Measurements from ENCODE around the gene ZDHHC19.
"Not testable (repeated sequence)": the region's sequence is repeated elsewhere in the genome, so short reads cannot be mapped to it uniquely, and the experiment has no call there.

The ZDHHC19 gene

DNA sequence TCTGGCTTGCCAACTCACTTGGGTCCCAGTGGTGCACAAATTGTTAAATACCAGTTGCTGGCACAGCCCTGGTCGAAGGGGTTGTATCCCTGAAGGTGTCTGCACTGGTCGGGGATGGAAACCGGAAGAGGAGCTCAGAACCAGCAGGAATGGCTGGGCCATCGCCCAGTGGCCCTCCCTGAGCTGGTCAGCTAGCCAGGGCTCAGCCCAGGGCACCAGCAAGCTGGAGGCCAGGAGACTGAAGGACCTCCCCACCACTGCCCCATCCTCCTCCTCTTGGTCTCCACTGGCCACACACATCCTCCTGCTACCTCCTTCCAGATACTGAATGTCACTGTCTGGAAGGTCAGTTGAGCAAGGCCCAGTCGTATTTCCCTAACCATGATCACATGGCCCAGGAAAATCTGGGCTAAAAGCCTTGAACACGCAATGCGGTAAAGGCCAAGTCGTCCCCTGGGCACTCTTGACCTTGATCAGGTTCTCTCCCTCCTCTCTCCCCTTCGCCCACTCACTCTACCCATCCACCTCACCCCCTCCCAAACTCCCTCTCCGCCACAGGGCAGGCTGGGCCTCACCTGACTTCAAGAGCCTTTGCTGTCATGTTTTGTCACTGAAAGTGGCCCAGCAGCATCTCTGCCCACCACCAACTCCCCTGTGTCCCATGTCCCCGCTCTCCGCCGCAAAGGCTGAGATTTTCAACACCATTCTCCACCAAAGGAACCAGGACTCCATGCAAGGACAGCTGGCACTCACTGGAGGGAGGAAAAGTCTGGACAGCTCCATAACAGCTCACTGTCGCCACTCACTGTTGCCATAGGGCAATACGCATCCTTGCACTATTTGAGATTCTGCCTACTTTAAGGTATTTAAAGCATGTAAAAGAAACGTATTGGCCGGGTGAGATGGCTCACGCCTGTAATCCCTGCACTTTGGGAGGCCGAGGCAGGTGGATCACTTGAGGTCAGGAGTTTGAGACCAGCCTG, 12.1 kb downstream of the ZDHHC19 start:
- DNase-seq = no peak

DNA sequence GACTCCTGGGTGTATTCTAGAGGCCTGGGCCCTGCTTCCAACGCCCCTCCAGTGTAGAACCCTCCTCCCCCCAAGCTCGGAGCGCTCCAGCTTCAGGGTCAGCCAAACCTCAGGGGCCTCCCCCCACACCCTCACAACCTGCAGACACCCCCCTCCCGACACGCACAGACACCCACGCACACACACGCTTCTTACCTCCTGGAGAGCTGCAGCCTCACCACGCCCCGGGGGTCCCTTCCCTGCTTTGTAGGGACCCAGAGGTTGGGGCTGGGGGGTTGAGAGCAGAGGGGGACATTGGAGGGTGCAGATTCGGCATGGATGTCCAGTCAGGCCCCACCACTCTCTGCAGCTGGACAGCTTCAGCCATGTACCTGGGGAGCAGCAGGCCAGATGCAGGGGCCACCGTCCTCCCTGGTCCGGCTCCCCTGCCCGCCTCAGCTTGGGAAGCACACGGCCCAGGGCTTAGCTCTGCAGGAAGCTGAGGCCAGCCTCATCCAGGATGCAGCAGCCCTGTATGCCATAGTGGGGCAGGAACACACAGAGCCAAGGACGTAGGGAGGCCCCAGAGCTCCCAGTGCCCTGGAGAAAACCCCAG, 13.0 kb downstream of the ZDHHC19 start:
- DNase-seq = no peak

DNA sequence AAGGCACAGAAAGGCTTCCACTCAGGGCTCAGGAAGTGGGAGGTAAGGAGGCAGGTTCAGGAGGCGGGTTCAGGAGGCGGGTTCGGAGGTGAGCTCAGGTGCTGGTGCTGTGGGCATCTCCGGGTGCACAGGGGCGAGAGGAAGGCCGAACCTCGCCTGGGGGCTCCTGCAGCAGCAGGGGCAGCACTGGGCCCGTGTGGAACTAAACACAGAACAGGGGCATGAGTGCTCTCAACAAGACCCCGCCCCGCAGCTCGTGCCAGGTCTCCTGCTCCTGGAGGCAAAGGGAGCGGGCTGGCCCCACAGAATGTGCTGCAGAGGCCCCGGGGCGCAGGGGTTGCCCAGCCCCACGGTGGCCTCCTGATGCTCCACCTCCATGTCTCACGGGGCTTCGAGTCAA, 13.7 kb downstream of the ZDHHC19 start:
- DNase-seq = no peak

DNA sequence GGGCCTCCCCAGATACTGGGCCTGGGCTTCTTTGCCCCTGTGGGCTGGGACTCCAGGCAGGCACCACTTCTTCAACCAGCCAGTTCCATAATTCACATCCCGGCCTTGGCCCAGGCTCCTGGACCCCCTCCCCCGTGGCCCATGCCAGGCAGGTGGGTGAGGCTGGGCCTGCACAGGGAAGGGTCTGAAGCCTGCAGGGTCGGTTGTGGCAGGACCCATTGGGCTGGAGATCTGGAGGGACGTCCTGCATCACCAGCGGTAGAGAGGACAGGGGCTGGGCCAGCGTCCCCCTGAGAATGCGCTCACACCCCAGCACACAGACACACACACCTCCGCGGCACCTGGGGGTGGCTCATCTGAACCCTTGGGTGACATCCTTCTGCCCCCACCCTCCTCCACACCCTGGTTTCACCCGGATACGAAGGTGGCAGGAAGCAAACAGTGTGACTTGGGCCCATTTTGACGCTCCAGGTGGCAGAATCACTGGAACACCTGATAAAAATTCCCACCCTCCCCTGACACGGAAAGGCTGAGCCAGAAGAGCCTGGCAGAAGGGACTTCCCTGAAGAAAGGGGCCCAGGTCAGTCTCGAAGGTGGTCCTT, 15.4 kb downstream of the ZDHHC19 start:
- peak in 1 of 2 donors; percentile 45 for DNase-seq

DNA sequence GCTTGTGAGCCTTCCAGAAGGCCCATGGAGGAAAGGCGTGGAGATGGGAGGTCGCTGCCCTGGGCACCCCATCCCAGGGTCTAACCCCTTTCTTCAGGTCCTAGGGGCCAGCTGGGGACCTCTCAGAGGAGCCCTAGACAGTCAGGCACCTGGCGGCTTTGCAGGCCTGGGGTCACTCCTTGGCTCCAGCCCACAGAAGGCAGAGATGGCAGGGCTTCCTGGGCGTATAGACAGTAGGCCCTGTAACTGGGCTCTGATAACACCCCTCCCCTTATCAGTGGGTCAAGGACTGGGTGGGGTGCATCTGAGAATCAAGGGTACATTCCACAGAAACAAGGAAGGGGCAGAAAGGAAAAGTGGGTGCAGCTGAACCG, 16.7 kb downstream of the ZDHHC19 start:
- no peak for DNase-seq

DNA sequence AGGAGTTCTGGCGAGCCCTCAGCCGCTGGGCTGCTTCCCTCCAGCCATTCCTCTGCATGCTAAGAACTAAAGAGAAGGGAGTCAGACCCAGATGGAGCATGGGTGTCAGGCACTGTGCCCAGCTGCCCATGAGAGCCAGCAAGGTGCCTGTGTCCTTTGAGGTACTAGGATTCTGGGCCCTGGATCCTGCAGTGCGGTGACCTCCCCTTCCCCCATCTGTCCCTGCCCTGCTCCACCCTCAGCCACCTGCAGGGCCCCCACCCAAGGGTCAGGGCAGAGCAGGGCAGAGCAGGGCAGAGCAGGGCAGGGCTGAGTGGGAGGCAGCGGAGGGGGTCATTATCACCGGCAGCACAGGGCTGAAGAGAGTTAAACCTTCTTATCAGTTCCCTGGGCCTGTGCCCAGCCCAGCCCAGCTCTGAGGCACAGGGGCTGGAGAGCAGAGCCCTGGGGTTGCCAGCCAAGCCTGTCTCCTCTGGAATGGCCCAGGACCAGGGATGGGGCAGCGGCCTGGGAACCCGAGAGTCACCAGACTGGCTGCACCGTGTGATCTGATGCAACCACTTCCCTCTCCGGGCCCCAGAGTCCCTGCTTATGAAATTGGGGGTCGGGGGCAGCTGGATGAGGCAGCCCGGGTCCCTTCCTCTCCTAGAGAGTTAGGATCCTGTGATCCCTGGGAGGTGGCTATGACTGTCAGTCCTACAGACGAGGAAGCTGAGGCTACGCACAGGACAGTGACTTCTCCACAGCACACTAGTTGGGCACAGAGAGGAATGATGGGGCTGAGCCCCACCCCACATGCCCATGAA, 17.3 kb downstream of the ZDHHC19 start:
- no peak for DNase-seq

DNA sequence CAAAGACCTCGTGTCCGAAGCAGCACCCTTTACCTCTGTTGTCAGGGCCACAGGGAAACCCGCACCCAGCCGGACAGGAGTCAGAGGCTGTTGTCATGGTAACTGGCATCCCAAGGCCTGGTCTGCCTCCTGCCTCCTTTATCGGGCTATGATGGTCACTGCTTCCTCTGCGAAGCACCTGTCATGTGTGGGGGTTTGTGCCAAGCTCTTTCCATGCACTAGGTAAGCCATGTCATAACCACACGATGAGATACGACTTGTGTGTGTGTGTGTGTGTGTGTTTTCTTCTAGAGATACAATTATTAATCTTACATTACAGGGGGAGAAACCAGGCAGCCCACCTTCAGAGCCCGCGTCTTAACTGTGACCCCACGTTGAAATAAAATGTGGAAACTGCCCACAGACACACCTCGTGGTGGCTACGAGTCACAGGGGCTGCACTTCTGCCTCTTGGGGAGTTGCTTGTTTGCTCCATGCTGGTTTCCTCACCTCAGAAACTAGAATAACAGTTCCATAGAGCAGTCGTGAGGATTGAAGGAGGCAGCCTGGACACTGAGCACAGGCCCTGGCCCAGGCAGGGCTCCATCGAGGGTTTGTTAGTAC, 18.0 kb downstream of the ZDHHC19 start:
- DNase-seq = no peak

DNA sequence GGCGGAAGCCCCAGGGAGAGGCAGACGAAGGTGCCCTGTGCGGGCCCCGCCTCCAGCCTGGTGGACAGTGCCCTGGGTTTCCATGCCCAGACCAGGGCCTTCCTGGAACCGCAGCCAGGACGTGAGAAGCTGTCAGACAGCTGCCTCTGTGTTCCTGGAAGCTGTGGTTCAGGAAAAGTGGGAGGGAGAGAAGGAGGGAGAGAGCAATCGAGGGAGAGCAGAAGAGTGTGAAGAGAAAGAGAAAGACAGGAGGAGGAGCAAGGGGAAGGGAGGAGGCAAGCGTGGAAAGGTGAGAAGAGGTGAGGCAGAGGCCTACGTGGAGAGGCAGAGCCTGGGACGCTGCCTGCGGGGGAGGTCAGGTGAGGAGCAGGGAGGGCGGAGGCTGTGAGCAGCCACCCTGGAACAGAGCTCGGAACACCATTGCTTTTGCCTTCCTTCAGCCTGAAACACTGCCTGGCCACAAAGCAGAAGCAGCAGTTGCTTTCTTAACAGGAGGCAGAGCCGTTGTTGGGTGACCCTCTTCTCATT, 18.6 kb downstream of the ZDHHC19 start:
- DNase-seq = no peak

DNA sequence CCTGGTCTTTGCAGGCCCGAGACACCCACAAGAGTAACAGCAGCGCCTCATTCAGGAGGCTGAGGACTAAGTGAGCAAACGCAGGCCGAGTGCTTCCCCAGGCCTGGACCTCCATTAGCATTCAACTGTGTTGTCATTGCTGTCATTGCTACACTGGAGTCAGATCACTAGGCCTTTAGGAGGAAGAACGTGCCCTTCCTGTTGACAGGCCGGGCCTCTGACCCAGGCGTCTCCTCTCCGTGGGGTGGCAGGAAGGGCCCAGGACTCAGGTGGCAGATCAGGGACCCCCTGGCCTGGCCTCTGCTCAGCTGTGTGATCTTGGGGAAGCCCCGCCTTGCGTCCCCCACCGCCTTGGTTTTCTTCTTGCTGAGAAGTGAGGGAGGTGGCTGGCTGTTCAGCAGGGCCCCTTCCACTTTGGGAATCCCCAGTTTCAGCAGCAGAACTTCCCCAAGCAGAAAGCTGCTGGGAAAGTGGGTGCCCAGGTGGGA, 19.1 kb downstream of the ZDHHC19 start:
- peak; percentile 72 to 83 for DNase-seq

DNA sequence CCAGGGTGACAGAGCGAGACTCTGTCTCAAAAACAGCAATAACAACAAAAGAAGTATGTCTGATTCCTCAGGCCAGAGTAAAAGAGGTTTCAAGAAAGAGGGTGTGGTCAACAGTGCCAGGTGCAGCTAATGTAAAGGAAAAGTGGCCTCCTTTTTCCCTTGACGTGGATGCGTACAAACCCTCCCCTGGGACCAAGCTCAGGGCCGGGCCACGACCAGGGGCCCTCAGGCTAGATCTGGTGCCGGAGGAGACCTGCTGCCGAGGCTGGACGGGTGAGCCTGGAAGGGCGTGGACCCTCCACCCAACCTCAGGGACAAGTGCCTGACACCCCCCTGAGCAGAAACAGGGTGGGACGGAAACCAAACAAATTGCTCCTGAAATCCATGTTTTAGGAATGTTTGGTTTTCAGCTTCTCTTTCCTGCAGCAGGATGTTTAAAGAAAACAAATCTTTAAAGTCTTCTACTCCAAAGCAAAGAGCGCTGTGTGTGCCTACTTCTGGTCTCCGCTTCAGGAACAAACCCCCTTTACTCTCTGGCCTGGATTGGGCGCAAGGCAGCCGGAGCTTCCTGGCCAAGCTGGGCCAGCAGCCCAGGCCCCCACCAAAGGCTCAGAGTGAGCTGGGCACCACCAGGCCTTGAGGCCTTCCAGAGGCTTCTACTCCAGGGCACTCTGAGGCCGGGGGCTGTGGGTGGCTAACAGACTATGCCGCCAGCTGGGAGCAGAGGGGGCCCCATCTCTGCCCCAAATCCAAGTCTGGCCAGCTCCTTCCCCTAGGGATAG, 21.4 kb downstream of the ZDHHC19 start:
- DNase-seq = no peak

DNA sequence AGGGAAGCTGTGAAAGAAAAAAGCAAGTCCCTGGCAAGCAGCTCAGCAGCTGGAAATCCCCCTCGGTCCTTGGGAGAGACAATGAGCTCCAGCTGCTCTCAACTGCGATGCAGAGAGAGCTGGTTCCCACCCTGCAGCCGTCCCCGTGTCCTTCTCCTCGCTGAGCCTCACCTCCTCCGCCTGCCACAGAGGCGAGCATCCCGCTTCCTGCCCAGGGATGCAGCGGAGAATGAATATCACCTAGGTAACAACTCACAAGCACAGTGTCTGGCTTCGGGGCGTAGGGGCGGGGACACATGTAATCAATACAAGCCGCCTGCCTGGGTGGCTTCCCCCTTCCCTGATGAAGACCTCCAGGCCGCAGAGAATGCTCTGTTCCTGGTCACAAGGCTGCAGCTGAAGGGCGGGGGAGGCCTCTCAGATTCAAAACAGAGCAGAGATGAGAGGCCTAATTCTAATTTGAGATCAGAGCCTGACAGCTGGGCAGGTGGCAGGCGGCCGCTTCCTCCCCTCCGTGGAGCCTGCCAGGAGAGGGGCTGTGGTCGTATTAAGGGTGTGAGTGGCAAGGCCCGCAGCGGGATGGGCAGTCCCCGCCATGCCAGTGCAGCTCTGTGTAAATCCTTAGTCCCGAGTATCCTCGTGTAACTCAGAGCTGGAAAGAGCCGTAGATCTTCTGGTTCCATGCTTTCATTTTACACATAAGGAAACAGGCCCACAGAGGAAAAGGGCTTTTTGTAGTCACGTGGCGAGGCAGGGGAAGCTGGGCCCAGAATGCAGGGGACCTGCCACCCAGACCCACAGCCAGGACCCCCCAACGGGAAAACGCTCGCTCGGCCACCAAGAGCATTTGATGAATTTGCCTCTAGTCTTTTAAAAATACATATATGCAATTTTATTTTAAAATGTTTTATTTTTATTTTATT, 24.3 kb downstream of the ZDHHC19 start:
- DNase-seq = peak in 1 of 2 donors; percentile 36

DNA sequence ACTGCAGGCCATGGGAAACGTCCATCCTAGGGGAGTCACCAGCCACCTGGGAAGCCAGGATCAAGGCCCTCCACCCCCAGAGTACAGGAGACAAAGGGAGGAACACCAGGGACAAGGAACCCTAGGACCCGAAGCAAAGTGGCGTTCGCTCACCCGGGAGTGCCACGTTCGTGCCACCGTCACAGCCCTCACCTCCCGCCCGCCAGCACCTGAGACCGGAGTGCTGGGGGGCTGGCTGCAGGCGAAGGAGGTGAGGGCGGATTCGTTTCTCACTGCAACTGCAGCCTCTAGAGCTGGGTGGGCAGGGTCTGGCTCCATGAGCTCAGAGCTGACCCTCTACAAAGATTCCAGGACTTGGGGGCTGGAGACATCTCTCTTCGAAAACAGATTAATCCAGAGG, 26.3 kb downstream of the ZDHHC19 start:
- DNase-seq = no peak

DNA sequence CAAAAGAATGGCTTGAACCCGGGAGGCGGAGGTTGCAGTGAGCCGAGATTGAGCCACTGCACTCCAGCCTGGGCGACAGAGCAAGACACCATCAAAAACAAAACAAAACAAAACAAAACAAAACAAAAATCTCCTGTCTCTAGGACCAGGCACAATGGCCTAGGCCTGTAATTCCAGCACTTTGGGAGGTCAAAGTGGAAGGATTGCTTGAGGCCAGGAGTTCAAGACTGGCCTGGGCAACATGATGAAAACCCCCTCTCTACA, 27.1 kb downstream of the ZDHHC19 start:
- DNase-seq = not testable (repeated sequence)

DNA sequence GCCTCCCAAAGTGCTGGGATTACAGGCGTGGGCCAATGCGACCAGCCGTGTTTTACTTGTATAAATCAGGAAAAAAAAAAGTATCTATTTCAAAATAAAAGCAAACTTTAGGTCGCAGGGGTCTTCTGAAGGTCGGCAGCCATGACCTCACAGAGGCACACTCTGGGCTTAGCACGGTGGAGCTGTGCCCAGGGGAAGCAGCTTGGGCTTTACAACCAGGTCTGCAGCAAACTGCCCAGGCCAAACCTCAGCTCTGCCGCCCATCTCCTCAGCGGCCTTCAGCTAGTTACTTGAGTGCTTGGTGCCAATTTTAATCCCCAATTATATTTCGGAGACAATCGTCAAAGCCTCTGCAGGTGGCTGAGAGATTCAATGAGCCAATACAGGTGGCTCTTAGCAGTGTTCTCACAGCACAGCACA, 30.1 kb downstream of the ZDHHC19 start:
- no peak for DNase-seq

DNA sequence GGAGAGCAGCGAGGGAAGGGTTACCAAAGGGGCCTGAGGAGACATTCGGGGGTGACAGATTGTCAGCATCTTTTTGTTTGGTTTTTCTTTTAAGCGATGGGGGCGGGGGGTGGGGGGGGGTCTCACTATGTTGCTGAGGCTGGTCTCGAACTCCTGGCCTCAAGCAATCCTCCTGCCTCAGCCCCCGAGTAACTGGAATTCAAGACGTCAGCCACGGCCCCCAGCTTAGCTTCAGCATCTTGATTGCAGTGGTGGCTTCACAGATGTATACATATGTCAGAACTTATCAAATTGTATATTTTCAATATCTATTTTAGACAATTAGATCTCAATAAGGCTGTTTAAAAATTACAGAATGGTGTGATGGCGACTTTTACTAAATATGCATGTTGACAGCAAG, 30.9 kb downstream of the ZDHHC19 start:
- DNase-seq = no peak

DNA sequence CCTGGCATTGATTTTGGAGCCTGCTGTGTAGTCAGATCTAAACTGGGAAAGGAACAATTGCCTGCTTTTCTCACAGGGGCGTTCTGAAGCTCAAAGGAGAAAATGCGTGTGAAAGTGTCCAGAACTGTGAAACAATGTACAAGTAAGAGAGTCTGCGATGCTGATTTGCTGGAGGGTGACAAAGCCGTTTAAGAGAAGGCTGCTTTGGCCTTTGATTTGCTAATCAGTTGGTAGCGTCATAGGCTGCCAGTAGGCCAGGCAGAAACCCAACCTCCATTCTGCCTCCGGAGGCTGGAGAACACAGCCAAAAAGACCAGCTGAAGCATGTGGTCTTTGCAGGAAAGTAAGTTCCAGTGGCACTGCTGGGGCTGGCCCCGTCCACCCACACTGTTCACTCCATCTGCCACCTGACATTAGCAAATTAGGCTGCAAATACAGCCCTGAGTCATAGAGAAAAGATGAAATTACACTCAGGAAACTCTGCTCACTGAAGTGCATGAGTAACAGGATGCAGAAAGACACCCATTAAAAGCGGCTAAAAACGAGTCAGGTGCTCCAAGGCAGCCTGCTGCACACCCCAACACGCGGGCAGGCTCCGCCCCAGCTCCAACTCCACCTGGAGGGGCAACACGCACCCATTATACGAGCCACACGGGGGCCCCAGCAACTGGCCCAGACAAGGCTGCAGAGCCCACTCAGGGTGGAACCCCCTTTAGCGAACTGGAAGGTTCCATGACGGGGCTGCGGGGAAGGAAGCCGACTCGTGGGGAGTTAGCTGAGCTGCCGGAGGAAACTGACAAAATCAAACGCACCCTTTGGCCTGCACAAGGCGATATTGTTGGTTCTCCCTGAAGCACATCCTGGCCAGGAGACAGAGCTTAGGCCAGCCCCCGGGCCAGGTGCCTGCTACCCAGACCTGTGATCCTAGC, 31.6 kb downstream of the ZDHHC19 start:
- DNase-seq = peak; percentile 81 to 89

DNA sequence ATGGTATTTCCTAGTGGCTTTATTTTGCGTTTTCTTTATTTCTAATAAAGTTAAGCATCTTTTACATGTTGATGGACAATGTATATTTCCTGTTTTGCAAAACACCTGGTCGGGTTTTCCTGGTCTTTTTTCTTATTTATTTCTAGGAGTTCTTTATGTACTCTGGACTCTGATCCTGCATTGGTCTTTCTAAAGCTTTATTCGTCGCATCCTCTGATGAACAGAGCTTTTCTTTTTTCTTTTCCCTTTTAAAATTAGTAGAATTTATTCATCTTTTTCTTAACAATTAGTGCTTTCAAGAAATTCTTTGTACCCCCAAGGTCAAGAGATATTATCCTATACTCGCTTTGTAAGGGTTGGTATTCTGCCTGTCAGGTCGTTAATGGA, 32.2 kb downstream of the ZDHHC19 start:
- DNase-seq = no peak

DNA sequence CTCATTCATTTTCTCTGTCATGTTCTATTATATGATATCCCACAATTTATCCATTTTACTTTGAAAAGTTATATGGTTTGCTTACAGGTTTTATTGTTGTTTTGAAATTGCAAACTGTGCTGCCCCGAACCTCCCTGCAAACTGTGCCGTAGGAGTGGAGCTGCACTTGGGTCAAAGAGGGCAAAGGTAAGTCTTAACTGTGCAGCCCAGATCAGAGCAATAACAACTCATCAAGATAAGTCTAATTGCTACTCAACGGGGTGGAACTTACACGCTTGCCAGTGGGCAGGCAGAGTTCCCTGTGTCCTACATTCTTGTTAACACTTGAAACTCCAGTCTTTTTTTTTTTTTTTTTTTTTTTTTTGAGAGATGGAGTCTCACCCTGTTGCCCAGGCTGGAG, 33.2 kb downstream of the ZDHHC19 start:
- DNase-seq = no peak

DNA sequence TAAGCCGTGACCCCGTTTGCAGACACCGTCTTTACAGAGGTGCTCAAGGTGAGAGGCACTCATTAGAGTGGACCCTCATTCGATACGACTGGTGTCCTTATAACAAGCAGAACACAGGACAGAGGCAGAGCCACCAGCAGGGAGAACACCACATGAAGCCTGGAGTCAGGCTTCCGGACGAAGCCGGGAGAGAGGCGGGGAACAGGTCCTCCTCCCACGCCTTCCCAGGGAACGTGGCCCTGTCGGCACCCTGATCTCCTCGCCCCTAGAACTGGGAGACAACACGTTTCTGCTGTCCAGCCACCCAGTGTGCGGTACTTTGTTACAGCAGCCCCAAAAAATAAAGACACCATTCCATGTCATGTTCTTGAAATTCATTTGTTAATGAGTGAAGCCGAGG, 33.6 kb downstream of the ZDHHC19 start:
- DNase-seq = no peak

Measured in CD4-positive, alpha-beta T cell treated with Interferon alpha-2 for 1 hour (primary cell).